K562 (cell line): ENCODE results near the gene TNIK. TPM values are rescaled to one million over a fixed set of nuclear protein-coding genes. Genes with fewer than 3 reads are reported as not detected.

Experiments
- ATAC-seq: fragments of 200-7000 bp; cut with Tn5 transposase; 3 replicates; pipeline ENCODE4 v1.9.1; 2020; ENCODE audit warnings: moderate library complexity
- BruUV-seq: library from RNA; stranded (reverse); fragments of 400-500 nt; replicated peaks from 2 replicates; lab custom pipeline; 2021; lab: Mats Ljungman, UMichigan
- CTCF ChIA-PET: fragments of 300-600 bp; formaldehyde crosslinking; extraction: SDS; loops from one replicate; lab custom pipeline; 2021; ENCODE audit warnings: low intra/inter-chr PET ratio; lab: Yijun Ruan, JAX
- POLR2A ChIA-PET: fragments of 300-600, 350-650 bp; sonication (Branson Sonifier 250); formaldehyde crosslinking; extraction: SDS; loops from one replicate; lab custom pipeline; 2021; ENCODE audit warnings: antibody characterized with exemption, inconsistent platforms; lab: Yijun Ruan, JAX
- DNase-seq, 4 experiments: peaks; one replicate each; pipeline versions ENCODE4 v3.0.0 to v3.0.0-alpha.2; 2011 to 2018; ENCODE audit warnings: low spot score in 3 of 4, mixed read lengths in 3 of 4; ENCODE audit errors: extremely low read depth in 1 of 4
- FAIRE-seq: peaks from 2 replicates; lab custom pipeline; 2011; peaks lifted over from hg19 to GRCh38; lab: Jason Lieb, UNC
- H2AFZ ChIP-seq: 2 replicates; pipeline ENCODE4 v1.6.0; 2011; ENCODE audit warnings: low read depth, low read length, control low read depth, inconsistent platforms
- H3K27ac ChIP-seq: fragments of 200-600 bp; 3 replicates; pipeline ENCODE4 v1.8.0; 2011; ENCODE audit warnings: low read depth, mild to moderate bottlenecking, control low read depth, inconsistent platforms, low read length, moderate library complexity, mixed read lengths; ENCODE audit errors: extremely low read depth
- H3K27me3 ChIP-seq, 2 experiments: fragments of 300-600 bp in 1 of 2; 2 replicates in 1 of 2; 3 replicates in 1 of 2; pipeline versions ENCODE4 v1.6.0 to v1.8.0; 2011; ENCODE audit warnings: inconsistent platforms in 2 of 2, low read length in 2 of 2, mild to moderate bottlenecking in 1 of 2, mixed read lengths in 1 of 2, moderate library complexity in 1 of 2; ENCODE audit not compliant: control insufficient read depth in 2 of 2, insufficient read depth in 2 of 2
- H3K36me3 ChIP-seq: fragments of 300-600 bp; 3 replicates; pipeline ENCODE4 v1.8.0; 2011; ENCODE audit warnings: mild to moderate bottlenecking, low read length, inconsistent platforms; ENCODE audit not compliant: control insufficient read depth, insufficient read depth
- H3K4me1 ChIP-seq, 2 experiments: fragments of 200-600 bp in 1 of 2; replicated peaks in 1 of 2; 2 replicates in 1 of 2; 3 replicates in 1 of 2; pipeline versions ENCODE4 v1.5.1 to v1.8.0; 2011; ENCODE audit warnings: inconsistent platforms in 2 of 2, low read length in 2 of 2, mild to moderate bottlenecking in 1 of 2, mixed read lengths in 1 of 2, moderate library complexity in 1 of 2; ENCODE audit not compliant: control insufficient read depth in 2 of 2, insufficient read depth in 2 of 2
- H3K4me2 ChIP-seq: 2 replicates; pipeline ENCODE4 v1.6.1; 2011; ENCODE audit warnings: low read length, control low read depth, inconsistent platforms, mixed read lengths; ENCODE audit not compliant: insufficient read depth
- H3K4me3 ChIP-seq: fragments of 200-600 bp; sonication (generic), shearing (Covaris generic); 2 replicates; pipeline ENCODE4 v1.5.1; 2016; ENCODE audit warnings: control low read depth, inconsistent platforms
- H3K79me2 ChIP-seq: fragments of 200-600 bp; 3 replicates; pipeline ENCODE4 v1.8.0; 2011; ENCODE audit warnings: low read length, inconsistent platforms; ENCODE audit not compliant: control insufficient read depth, insufficient read depth
- H3K9ac ChIP-seq, 2 experiments: 2 replicates each; pipeline versions ENCODE4 v1.6.0 to v1.6.1; 2011; ENCODE audit warnings: low read depth in 2 of 2, low read length in 2 of 2, control low read depth in 1 of 2, inconsistent platforms in 1 of 2, mild to moderate bottlenecking in 1 of 2, mixed read lengths in 1 of 2; ENCODE audit not compliant: insufficient read depth in 1 of 2
- H3K9me1 ChIP-seq: one replicate; pipeline ENCODE4 v1.6.0; 2011; ENCODE audit warnings: inconsistent platforms, mild to moderate bottlenecking, low read length, moderate library complexity; ENCODE audit not compliant: control insufficient read depth, insufficient read depth
- H3K9me3 ChIP-seq: replicated peaks from 2 replicates; pipeline ENCODE4 v1.5.1; 2011; ENCODE audit warnings: low read depth, low read length, inconsistent platforms; ENCODE audit not compliant: control insufficient read depth, insufficient read depth
- H4K20me1 ChIP-seq: replicated peaks from 2 replicates; pipeline ENCODE4 v1.6.1; 2011; ENCODE audit warnings: low read length, inconsistent platforms, mixed read lengths; ENCODE audit not compliant: control insufficient read depth, insufficient read depth
- DLX4 ChIP-seq: fragments of 250-450 bp; sonication (Bioruptor Pico); IDR thresholded peaks from 2 replicates; pipeline ENCODE4 v1.6.1; 2021; ENCODE audit warnings: mild to moderate bottlenecking
- EGR1 ChIP-seq: fragments of 450-650 bp; conservative IDR thresholded peaks from 2 replicates; pipeline ENCODE4 v1.6.1; 2017; ENCODE audit warnings: mild to moderate bottlenecking
- ESRRA ChIP-seq: fragments of 450-650 bp; IDR thresholded peaks from 2 replicates; pipeline ENCODE4 v1.6.1; 2014; ENCODE audit warnings: low read depth, mild to moderate bottlenecking, moderate library complexity, borderline replicate concordance
- ETS1 ChIP-seq: conservative IDR thresholded peaks from 2 replicates; pipeline ENCODE4 v1.6.1; 2011; ENCODE audit warnings: low read depth, mild to moderate bottlenecking, low read length; ENCODE audit not compliant: control insufficient read depth
- HMBOX1 ChIP-seq: sonication (generic); IDR thresholded peaks from 2 replicates; pipeline ENCODE4 v1.6.1; 2016
- NR0B1 ChIP-seq: fragments of 450-650 bp; IDR thresholded peaks from one replicate; pipeline ENCODE4 v1.6.1; 2018; ENCODE audit warnings: mild to moderate bottlenecking, moderate library complexity; ENCODE audit not compliant: partially characterized antibody
- PKNOX1 ChIP-seq: fragments of 450-650 bp; IDR thresholded peaks from 2 replicates; pipeline ENCODE4 v1.6.1; 2016
- RFX5 ChIP-seq: IDR thresholded peaks from 2 replicates; pipeline ENCODE4 v1.6.1; 2011; ENCODE audit warnings: low read depth, mild to moderate bottlenecking, improper control_type of control experiment, low read length
- TAL1 ChIP-seq: fragments of 450-650 bp; IDR thresholded peaks from 2 replicates; pipeline ENCODE4 v1.6.1; 2016; ENCODE audit warnings: mild to moderate bottlenecking
- ZNF766 ChIP-seq: fragments of 200-800 bp; sonication (Bioruptor generic); conservative IDR thresholded peaks from 2 replicates; pipeline ENCODE4 v1.6.1; 2016; ENCODE audit warnings: missing genetic modification characterization, missing compliant biosample characterization
- WGBS: fragments of 100-300 bp; shearing (Covaris generic); methylation state at CpG from one replicate; pipeline ENCODE4 v1.1.6; 2016; ENCODE audit warnings: low coverage, mixed read lengths; ENCODE audit not compliant: insufficient coverage; ENCODE audit errors: missing lambda C conversion rate; 5-methylcytosine and 5-hydroxymethylcytosine counted together
- in situ Hi-C: fragments of 300-500 bp; cut with MboI; formaldehyde crosslinking; loops from 4 replicates; pipeline ENCODE4 v1.15.0; 2018; ENCODE audit warnings: inconsistent platforms, mixed read lengths
- intact Hi-C: fragments of 100-400 bp; cut with micrococcal nuclease; formaldehyde crosslinking; loops from 2 replicates; pipeline ENCODE4 v1.14.2; 2022
- polyA plus RNA-seq, 8 experiments: library from polyadenylated mRNA; depleted of rRNA in 4 of 8; stranded (reverse) in 5 of 8; unstranded in 3 of 8; fragments of >200 nt; fragmentation: Nextera tagmentation in 2 of 8; fragmentation: Illumina TruSeq in 1 of 8; extraction: Ambion mirVana in 2 of 8; extraction: Trizol in 1 of 8; gene quantifications; 2 replicates each; pipeline versions ENCODE4 v1.2.1 to v1.2.3, GENCODE V29; 2011 to 2014; ENCODE audit warnings: inconsistent platforms in 1 of 8, missing spikeins in 1 of 8
- total RNA-seq, 7 experiments: library from RNA; depleted of rRNA in 6 of 7; stranded (reverse); fragments of >200 nt in 6 of 7; fragmentation: Illumina TruSeq in 2 of 7; extraction: Trizol in 2 of 7; gene quantifications; 2 replicates each; pipeline versions ENCODE4 v1.2.1 to v1.2.3, GENCODE V29; 2011 to 2021; ENCODE audit warnings: low replicate concordance in 1 of 7

The TNIK gene
- total and polyA plus RNA-seq, 9 of the 15 experiments (the other 6 are each of a cell fraction or from before 2014, with no cell fraction given) = 6.6 to 39.0 (median 24.7) TPM

GRCh38 chr3:171498921-171499320, 38.7 kb upstream of the TNIK start:
- DNase-seq = no peak
- Histone ChIP-seq H3K4me1 (peaks cover 0 to 2% of the 10 kb centered on the region in 2 experiments; a peak in 1 of 5 replicates), H4K20me1 (no peaks in the 10 kb centered on the region), H3K9me1 (no peaks in the 10 kb centered on the region), H3K79me2 (no peaks in the 10 kb centered on the region), H3K36me3 (no peaks in the 10 kb centered on the region), H2AFZ (no peak overlapping the region), H3K9ac (no peak overlapping the region), H3K27me3 (no peaks in the 10 kb centered on the region), H3K4me3 (no peak overlapping the region), H3K4me2 (no peak overlapping the region), H3K9me3 (no peaks in the 10 kb centered on the region), H3K27ac (no peak overlapping the region)
- FAIRE-seq = no peak
- intact Hi-C loops (no loop called here), in situ Hi-C loops (no loop called here)
- ChIA-PET CTCF (no interaction called here), POLR2A (interaction anchor here (1.3 to 1.5 kb wide), 2 partner anchors 9 to 10 kb away, joined by 4 to 6 read pairs; no protein-coding TSS in a partner anchor)
- no TSS peak for BruUV-seq
- WGBS = 60% methylated on average over 1 of the region's 1 CpG
- no peak for ATAC-seq
- TF ChIP-seq HMBOX1 = peak; percentile 27; the same call in 1 of the 2 replicates
- TF ChIP-seq TAL1 = no peak
- peak; percentile 51; the same call in 1 of the 2 replicates for TF ChIP-seq ESRRA

- 20% methylated on average over 1 of the region's 1 CpG for WGBS
- FAIRE-seq (no peak), DNase-seq (no peak), ATAC-seq (no peak)
- no peak overlapping the region for H3K4me3 ChIP-seq
- ChIA-PET POLR2A (interaction anchor here (1.5 kb wide), 1 partner anchor 11 kb away, joined by 6 read pairs; no protein-coding TSS in a partner anchor), CTCF (no interaction called here)
- H3K9me1 ChIP-seq = no peaks in the 10 kb centered on the region
- H3K9me3 ChIP-seq = no peaks in the 10 kb centered on the region
- no peak overlapping the region for H3K27ac ChIP-seq
- BruUV-seq = no TSS peak
- no peak overlapping the region for H3K9ac ChIP-seq
- peaks cover 6 to 7% of the 10 kb centered on the region in 2 experiments; a peak in 3 of 5 replicates for H3K4me1 ChIP-seq
- H3K36me3 ChIP-seq = no peaks in the 10 kb centered on the region
- H3K27me3 ChIP-seq = no peaks in the 10 kb centered on the region
- H3K4me2 ChIP-seq = no peak overlapping the region
- no peaks in the 10 kb centered on the region for H4K20me1 ChIP-seq
- H2AFZ ChIP-seq = no peak overlapping the region
- TF ChIP-seq DLX4 (CRISPR knock-in tag) (no peak), PKNOX1 (0 out of 2 replicates have a peak, but pooled peaks have one; percentile 30), ESRRA (0 out of 2 replicates have a peak, but pooled peaks have one; percentile 24), EGR1 (no peak), RFX5 (no peak), NR0B1 (no peak), ZNF766 (no peak), ETS1 (no peak)
- TF ChIP-seq, all 486 proteins: peak for 2
- in situ Hi-C loops (no loop called here), intact Hi-C loops (no loop called here)
- H3K79me2 ChIP-seq = no peaks in the 10 kb centered on the region
Measured at GRCh38 chr3:171497468-171497867, 37.3 kb upstream of the TNIK start.
